Ovary (tissue), 3 donors: ENCODE results near the gene SLBP.

Experiments
- POLR2A ChIP-seq: fragments of 450-650 bp; IDR thresholded peaks from one replicate; pipeline ENCODE4 v1.6.1; 2017; ENCODE audit warnings: antibody characterized with exemption, mild to moderate bottlenecking, moderate library complexity
- TF ChIP-seq, protein P1 (sequence below), 3 donors: fragments of 450-650 bp in 2 of 3; fragments of 200-600 bp in 1 of 3; IDR thresholded peaks; one replicate each; pipeline versions ENCODE4 v1.5.1 to v1.8.0; 2016 to 2022; ENCODE audit warnings: antibody characterized with exemption in 3 of 3, mild to moderate bottlenecking in 1 of 3
- donor health status: DM: no; HTN: no; CAD: no.

DNA sequence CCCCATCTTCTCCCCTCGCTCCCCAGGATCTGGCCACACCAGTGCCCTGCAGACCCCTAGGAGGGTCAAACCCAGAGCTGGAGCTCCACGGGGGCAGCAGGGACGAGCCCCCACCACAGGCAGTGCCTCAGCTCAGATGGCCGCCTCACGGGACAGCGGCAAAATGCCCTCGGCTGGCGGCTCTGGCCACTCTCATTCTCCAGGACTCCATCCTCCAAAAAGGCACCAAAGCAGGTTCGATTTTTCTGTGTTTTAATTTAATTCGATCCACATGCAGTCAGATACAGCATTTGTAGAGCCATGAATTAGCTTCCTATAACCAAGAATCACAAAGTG is 36.3 kb downstream of the SLBP start:
- TF ChIP-seq, protein P1, sequence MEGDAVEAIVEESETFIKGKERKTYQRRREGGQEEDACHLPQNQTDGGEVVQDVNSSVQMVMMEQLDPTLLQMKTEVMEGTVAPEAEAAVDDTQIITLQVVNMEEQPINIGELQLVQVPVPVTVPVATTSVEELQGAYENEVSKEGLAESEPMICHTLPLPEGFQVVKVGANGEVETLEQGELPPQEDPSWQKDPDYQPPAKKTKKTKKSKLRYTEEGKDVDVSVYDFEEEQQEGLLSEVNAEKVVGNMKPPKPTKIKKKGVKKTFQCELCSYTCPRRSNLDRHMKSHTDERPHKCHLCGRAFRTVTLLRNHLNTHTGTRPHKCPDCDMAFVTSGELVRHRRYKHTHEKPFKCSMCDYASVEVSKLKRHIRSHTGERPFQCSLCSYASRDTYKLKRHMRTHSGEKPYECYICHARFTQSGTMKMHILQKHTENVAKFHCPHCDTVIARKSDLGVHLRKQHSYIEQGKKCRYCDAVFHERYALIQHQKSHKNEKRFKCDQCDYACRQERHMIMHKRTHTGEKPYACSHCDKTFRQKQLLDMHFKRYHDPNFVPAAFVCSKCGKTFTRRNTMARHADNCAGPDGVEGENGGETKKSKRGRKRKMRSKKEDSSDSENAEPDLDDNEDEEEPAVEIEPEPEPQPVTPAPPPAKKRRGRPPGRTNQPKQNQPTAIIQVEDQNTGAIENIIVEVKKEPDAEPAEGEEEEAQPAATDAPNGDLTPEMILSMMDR (IDR thresholded peaks at IDR 0.05): no peak
- no peak for TF ChIP-seq POLR2A
